ENCODE results near the gene LINC01488. TPM values are rescaled to one million over a fixed set of nuclear protein-coding genes. Genes with fewer than 3 reads are reported as not detected.

LINC01488 gene
- total RNA-seq, 2 experiments from 2014 or later = not detected

DNA sequence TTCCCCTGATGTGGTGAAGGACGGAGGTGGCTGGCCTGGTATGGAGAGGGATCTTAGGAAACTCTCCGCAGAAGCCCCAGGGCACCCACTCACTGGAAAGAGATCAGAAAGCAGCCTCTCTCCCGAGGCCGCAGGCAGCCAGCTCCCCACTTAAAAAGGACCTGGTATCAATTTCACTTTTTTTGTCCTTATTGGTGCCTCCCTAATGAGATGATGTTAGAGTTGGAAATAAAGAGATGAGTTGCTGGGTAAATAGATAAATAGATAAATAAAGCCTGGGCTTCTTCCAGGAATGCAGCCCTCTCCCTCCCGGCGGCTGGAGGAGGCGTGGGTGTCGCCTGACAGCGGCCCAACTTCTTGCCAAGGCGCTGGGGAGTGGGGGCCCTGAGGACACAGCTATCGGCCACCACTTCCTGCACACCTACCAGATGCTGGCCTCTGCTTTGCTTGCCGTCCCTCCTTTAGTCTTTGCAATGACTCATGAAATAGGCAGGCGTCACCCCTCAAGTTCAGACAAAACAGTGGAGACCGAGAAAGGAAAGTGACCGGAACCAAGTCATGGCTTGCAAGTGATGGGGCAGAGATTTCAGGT lies 42.9 kb downstream of the LINC01488 start:
- Histone ChIP-seq H3K4me1 (ENCODE audit: insufficient read depth, low read length) (no peaks in the 10 kb centered on the region), H3K27ac (ENCODE audit: low read depth in 1 of 2, low read length in 2 of 2) (no peak overlapping the region), H3K27me3 (ENCODE audit: control insufficient read depth in 1 of 2, insufficient read depth in 2 of 2, low read length in 2 of 2) (no peaks in the 10 kb centered on the region), H3K36me3 (ENCODE audit: insufficient read depth, low read length) (no peaks in the 10 kb centered on the region), H3K9me3 (ENCODE audit: control insufficient read depth in 1 of 2, insufficient read depth in 1 of 2, low read length in 2 of 2) (no peaks in the 10 kb centered on the region), H3K4me3 (ENCODE audit: low read length) (no peak overlapping the region)
- CTCF ChIA-PET = no interaction called here
- intact Hi-C loops (cut with DNase I, micrococcal nuclease) = no loop called here
- peaks cover 15% of the 10 kb centered on the region for H3K27me3 Mint-ChIP-seq
- no peak overlapping the region for H3K4me3 Mint-ChIP-seq
- H3K4me1 Mint-ChIP-seq (ENCODE audit: low read depth) = no peaks in the 10 kb centered on the region
- no peaks in the 10 kb centered on the region for H3K36me3 Mint-ChIP-seq (ENCODE audit: low read depth)
- H3K27ac Mint-ChIP-seq = no peak overlapping the region
- DNase-seq (no peak), ATAC-seq (ENCODE audit: poor library complexity) (no peak)
- POLR2A ChIA-PET = no interaction called here
- no peaks in the 10 kb centered on the region for H3K9me3 Mint-ChIP-seq
- TF ChIP-seq, protein P1, sequence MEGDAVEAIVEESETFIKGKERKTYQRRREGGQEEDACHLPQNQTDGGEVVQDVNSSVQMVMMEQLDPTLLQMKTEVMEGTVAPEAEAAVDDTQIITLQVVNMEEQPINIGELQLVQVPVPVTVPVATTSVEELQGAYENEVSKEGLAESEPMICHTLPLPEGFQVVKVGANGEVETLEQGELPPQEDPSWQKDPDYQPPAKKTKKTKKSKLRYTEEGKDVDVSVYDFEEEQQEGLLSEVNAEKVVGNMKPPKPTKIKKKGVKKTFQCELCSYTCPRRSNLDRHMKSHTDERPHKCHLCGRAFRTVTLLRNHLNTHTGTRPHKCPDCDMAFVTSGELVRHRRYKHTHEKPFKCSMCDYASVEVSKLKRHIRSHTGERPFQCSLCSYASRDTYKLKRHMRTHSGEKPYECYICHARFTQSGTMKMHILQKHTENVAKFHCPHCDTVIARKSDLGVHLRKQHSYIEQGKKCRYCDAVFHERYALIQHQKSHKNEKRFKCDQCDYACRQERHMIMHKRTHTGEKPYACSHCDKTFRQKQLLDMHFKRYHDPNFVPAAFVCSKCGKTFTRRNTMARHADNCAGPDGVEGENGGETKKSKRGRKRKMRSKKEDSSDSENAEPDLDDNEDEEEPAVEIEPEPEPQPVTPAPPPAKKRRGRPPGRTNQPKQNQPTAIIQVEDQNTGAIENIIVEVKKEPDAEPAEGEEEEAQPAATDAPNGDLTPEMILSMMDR (IDR thresholded peaks at IDR 0.05) = no peak

DNA sequence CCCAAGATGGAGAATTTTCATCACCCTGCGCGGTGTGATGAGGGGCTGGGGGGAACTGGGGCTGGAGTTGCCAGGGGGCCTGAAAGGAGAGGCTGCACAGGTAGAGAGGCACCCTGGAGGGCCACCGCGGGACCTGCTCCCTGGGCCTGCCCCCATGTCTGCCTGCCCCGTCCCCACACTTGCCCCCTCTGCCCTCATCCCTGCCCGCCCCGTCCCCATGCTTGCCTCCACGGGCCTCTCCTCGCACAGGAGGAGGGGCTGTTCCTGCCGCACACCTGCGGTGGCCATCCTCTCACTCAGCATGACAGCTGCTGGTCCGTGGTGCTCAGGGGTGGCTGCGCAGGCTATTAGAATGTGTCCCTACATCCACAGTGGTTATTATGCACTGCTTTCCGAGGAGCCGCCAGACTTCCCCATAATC lies 43.5 kb downstream of the LINC01488 start:
- intact Hi-C loops (cut with DNase I, micrococcal nuclease) = no loop called here
- DNase-seq = peak in 2 of 14 experiments; percentile 4 to 26

GRCh38 chr11:69525516-69526452 lies 44.3 kb downstream of the LINC01488 start:
- TF ChIP-seq, protein P1 (IDR thresholded peaks at IDR 0.05) = no peak
- DNase-seq (peak in 2 of 14 experiments; percentile 2 to 22), ATAC-seq (ENCODE audit: poor library complexity) (no peak)
- H3K9me3 ChIP-seq (ENCODE audit: control insufficient read depth in 1 of 2, insufficient read depth in 1 of 2, low read length in 2 of 2) = no peaks in the 10 kb centered on the region
- H3K27me3 ChIP-seq (ENCODE audit: control insufficient read depth in 1 of 2, insufficient read depth in 2 of 2, low read length in 2 of 2) = no peaks in the 10 kb centered on the region
- H3K27ac ChIP-seq (ENCODE audit: low read depth in 1 of 2, low read length in 2 of 2) = no peak overlapping the region
- H3K36me3 Mint-ChIP-seq (ENCODE audit: low read depth) = no peaks in the 10 kb centered on the region
- no peak overlapping the region for H3K4me3 ChIP-seq (ENCODE audit: low read length)
- H3K27me3 Mint-ChIP-seq = peaks cover 26% of the 10 kb centered on the region
- CTCF ChIA-PET = no interaction called here
- no peak overlapping the region for H3K27ac Mint-ChIP-seq
- no peaks in the 10 kb centered on the region for H3K4me1 Mint-ChIP-seq (ENCODE audit: low read depth)
- H3K4me1 ChIP-seq (ENCODE audit: insufficient read depth, low read length) = no peaks in the 10 kb centered on the region
- intact Hi-C loops (cut with DNase I, micrococcal nuclease) = no loop called here
- H3K36me3 ChIP-seq (ENCODE audit: insufficient read depth, low read length) = no peaks in the 10 kb centered on the region
- H3K4me3 Mint-ChIP-seq = no peak overlapping the region
- POLR2A ChIA-PET = no interaction called here
- no peaks in the 10 kb centered on the region for H3K9me3 Mint-ChIP-seq

More for the DNA sequence above, 43.5 kb downstream of the LINC01488 start:
- Mint-ChIP-seq H3K9me3 (no peaks in the 10 kb centered on the region), H3K4me1 (ENCODE audit: low read depth) (no peaks in the 10 kb centered on the region), H3K27ac (no peak overlapping the region), H3K36me3 (ENCODE audit: low read depth) (no peaks in the 10 kb centered on the region), H3K27me3 (peaks cover 21% of the 10 kb centered on the region), H3K4me3 (no peak overlapping the region)
- Histone ChIP-seq H3K9me3 (ENCODE audit: control insufficient read depth in 1 of 2, insufficient read depth in 1 of 2, low read length in 2 of 2) (no peaks in the 10 kb centered on the region), H3K36me3 (ENCODE audit: insufficient read depth, low read length) (no peaks in the 10 kb centered on the region), H3K27ac (ENCODE audit: low read depth in 1 of 2, low read length in 2 of 2) (no peak overlapping the region), H3K27me3 (ENCODE audit: control insufficient read depth in 1 of 2, insufficient read depth in 2 of 2, low read length in 2 of 2) (no peaks in the 10 kb centered on the region), H3K4me3 (ENCODE audit: low read length) (no peak overlapping the region), H3K4me1 (ENCODE audit: insufficient read depth, low read length) (no peaks in the 10 kb centered on the region)
- TF ChIP-seq, protein P1 (IDR thresholded peaks at IDR 0.05) = no peak
- no peak for ATAC-seq (ENCODE audit: poor library complexity)
- ChIA-PET CTCF (no interaction called here), POLR2A (no interaction called here)

Data from CD4-positive, alpha-beta T cell (primary cell).